OCI-LY7 (cell line): Measurements from ENCODE around the gene CYP2W1. TPM values are rescaled to one million over a fixed set of nuclear protein-coding genes. Genes with fewer than 3 reads are reported as not detected.
A peak's percentile ranks its signal among the peaks of the same experiment; 100 is the strongest.

Source experiments
- BruUV-seq: library from RNA; stranded (reverse); fragments of 400-500 nt; replicated peaks from 2 replicates; lab custom pipeline; 2021; lab: Mats Ljungman, UMichigan
- CTCF ChIA-PET: fragments of 300-600 bp; sonication (Branson Sonifier 250); formaldehyde crosslinking; loops from one replicate; lab custom pipeline; 2022; ENCODE audit warnings: antibody characterized with exemption; ENCODE audit not compliant: unreplicated experiment; lab: Charles Lee
- POLR2A ChIA-PET: fragments of 300-600 bp; sonication (Branson Sonifier 250); formaldehyde crosslinking; loops from one replicate; lab custom pipeline; 2022; ENCODE audit warnings: antibody characterized with exemption; lab: Charles Lee
- DNase-seq: peaks from one replicate; pipeline ENCODE4 v3.0.0-alpha.2; 2015; ENCODE audit warnings: low spot score
- H2AFZ ChIP-seq: fragments of 200-600 bp; sonication (generic), shearing (Covaris generic); 2 replicates; pipeline ENCODE4 v1.6.1; 2014; ENCODE audit warnings: mild to moderate bottlenecking, antibody characterized with exemption, low read length, moderate library complexity
- H3K27ac ChIP-seq: fragments of 200-600 bp; sonication (generic); 2 replicates; pipeline ENCODE4 v1.5.1; 2014; ENCODE audit warnings: mixed run types, low read depth, mild to moderate bottlenecking, moderate library complexity, low read length, inconsistent platforms; ENCODE audit not compliant: poor library complexity, severe bottlenecking
- H3K36me3 ChIP-seq: fragments of 200-600 bp; sonication (generic); 2 replicates; pipeline ENCODE4 v1.6.1; 2014; ENCODE audit warnings: mild to moderate bottlenecking, antibody characterized with exemption, low read length, moderate library complexity, mixed read lengths; ENCODE audit not compliant: insufficient read depth
- H3K4me1 ChIP-seq: fragments of 200-600 bp; sonication (generic); 2 replicates; pipeline ENCODE4 v1.5.1; 2014; ENCODE audit warnings: mild to moderate bottlenecking, low read length; ENCODE audit not compliant: insufficient read depth, poor library complexity, severe bottlenecking
- H3K4me2 ChIP-seq: fragments of 200-600 bp; sonication (generic); 2 replicates; pipeline ENCODE4 v1.6.1; 2014; ENCODE audit warnings: mild to moderate bottlenecking, low read length
- H3K4me3 ChIP-seq: fragments of 200-600 bp; sonication (generic); 2 replicates; pipeline ENCODE4 v1.5.1; 2014; ENCODE audit warnings: mild to moderate bottlenecking, low read depth, low read length; ENCODE audit not compliant: poor library complexity, severe bottlenecking
- H3K79me2 ChIP-seq: fragments of 200-600 bp; sonication (generic); 2 replicates; pipeline ENCODE4 v1.6.1; 2016; ENCODE audit warnings: low read depth, mild to moderate bottlenecking, low read length, moderate library complexity, mixed read lengths; ENCODE audit not compliant: insufficient read depth
- H3K9me2 ChIP-seq: fragments of 200-600 bp; sonication (generic); 2 replicates; pipeline ENCODE4 v1.6.1; 2016; ENCODE audit warnings: mild to moderate bottlenecking, low read length, mixed read lengths; ENCODE audit not compliant: insufficient read depth
- H3K9me3 ChIP-seq: fragments of 200-600 bp; sonication (generic); 2 replicates; pipeline ENCODE4 v1.6.1; 2014; ENCODE audit warnings: mild to moderate bottlenecking, mixed run types, low read length, mixed read lengths
- H4K20me1 ChIP-seq: fragments of 200-600 bp; sonication (generic); 2 replicates; pipeline ENCODE4 v1.6.1; 2014; ENCODE audit warnings: mild to moderate bottlenecking, antibody characterized with exemption, low read length, moderate library complexity, mixed read lengths; ENCODE audit not compliant: insufficient read depth
- CTCF ChIP-seq: fragments of 200-600 bp; sonication (generic); conservative IDR thresholded peaks from 2 replicates; pipeline ENCODE4 v1.5.1; 2014; ENCODE audit warnings: mild to moderate bottlenecking, antibody characterized with exemption, low read length, moderate library complexity, mixed read lengths
- EZH2phosphoT487 ChIP-seq: fragments of 200-600 bp; sonication (generic); IDR thresholded peaks from 2 replicates; pipeline ENCODE4 v1.6.1; 2018; ENCODE audit warnings: low read depth, borderline replicate concordance, mild to moderate bottlenecking, mixed run types, antibody characterized with exemption, low read length, moderate library complexity, mixed read lengths
- intact Hi-C: fragments of 100-400 bp; cut with micrococcal nuclease; formaldehyde crosslinking; loops from one replicate; pipeline ENCODE4 v1.10.0; 2022; ENCODE audit not compliant: unreplicated experiment
- total RNA-seq, 2 experiments: library from RNA; depleted of rRNA in 1 of 2; stranded (reverse); fragments of >200 nt in 1 of 2; shearing (Covaris generic) in 1 of 2; gene quantifications; 2 replicates each; pipeline ENCODE4 v1.2.3, GENCODE V29; 2014 to 2022

Gene CYP2W1
- total RNA-seq, 2 experiments from 2014 or later, result 1.3 TPM; not detected in 1

GRCh38 chr7:982511-983003 lies 424 bp upstream of the CYP2W1 start:
- H3K9me2 ChIP-seq, result no peaks in the 10 kb centered on the region
- no peaks in the 10 kb centered on the region for H3K79me2 ChIP-seq
- POLR2A ChIA-PET, result interaction anchor here (0.6 to 1.1 kb wide), 3 partner anchors 10 to 326 kb away, joined by 3 to 4 read pairs (median 3); no protein-coding TSS in a partner anchor
- no peaks in the 10 kb centered on the region for H3K36me3 ChIP-seq
- H3K4me1 ChIP-seq, result peaks cover 62% of the 10 kb centered on the region
- no TSS peak for BruUV-seq
- H4K20me1 ChIP-seq, result no peaks in the 10 kb centered on the region
- H3K9me3 ChIP-seq, result no peaks in the 10 kb centered on the region
- no peak for DNase-seq
- no peak overlapping the region for H3K4me3 ChIP-seq
- CTCF ChIA-PET, result interaction anchor here (0.5 to 1.5 kb wide), 2 partner anchors 10 to 239 kb away, joined by 3 to 5 read pairs; no protein-coding TSS in a partner anchor
- intact Hi-C loops, result no loop called here
- no peak for TF ChIP-seq CTCF
- TF ChIP-seq EZH2phosphoT487, result no peak
- H3K27ac ChIP-seq, result peak overlapping the region; percentile 93
- no peak overlapping the region for H2AFZ ChIP-seq
- H3K4me2 ChIP-seq, result no peak overlapping the region

DNA sequence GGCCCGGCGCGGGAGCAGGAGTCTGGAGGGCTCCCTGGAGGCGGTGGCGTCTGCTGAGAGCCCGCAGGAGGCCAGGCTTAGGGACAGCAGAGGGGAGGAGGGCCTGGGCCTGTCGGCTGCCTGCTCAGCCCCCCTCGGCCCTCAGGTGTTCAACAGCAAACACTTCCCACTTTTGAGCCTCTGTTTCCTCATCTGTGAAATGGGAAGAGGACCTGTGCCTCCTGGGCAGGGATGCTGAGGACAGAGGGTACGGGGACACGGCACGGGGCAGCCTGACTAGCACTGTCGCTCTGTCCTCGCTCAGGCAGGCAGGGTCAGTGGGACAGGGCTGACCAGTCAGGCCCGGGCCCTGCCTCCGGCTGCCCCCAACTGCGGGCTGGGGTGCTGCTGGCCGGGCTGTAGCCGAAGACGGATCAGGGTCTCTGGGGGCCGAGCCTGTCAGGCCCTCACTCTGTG lies 663 bp downstream of the CYP2W1 start:
- Histone ChIP-seq H2AFZ (no peak overlapping the region), H3K36me3 (no peaks in the 10 kb centered on the region), H3K4me3 (no peak overlapping the region), H3K9me2 (no peaks in the 10 kb centered on the region), H3K9me3 (no peaks in the 10 kb centered on the region), H3K27ac (no peak overlapping the region), H3K4me2 (no peak overlapping the region), H4K20me1 (no peaks in the 10 kb centered on the region), H3K79me2 (no peaks in the 10 kb centered on the region), H3K4me1 (peaks cover 59% of the 10 kb centered on the region)
- BruUV-seq, result no TSS peak
- TF ChIP-seq EZH2phosphoT487 (no peak), CTCF (no peak)
- intact Hi-C loops, result no loop called here
- ChIA-PET POLR2A (no interaction called here), CTCF (no interaction called here)
- no peak for DNase-seq

- Histone ChIP-seq H4K20me1 (no peaks in the 10 kb centered on the region), H3K9me3 (no peaks in the 10 kb centered on the region), H3K27ac (no peak overlapping the region), H3K4me1 (peaks cover 55% of the 10 kb centered on the region), H3K4me2 (no peak overlapping the region), H2AFZ (no peak overlapping the region), H3K9me2 (no peaks in the 10 kb centered on the region), H3K4me3 (no peak overlapping the region), H3K79me2 (no peaks in the 10 kb centered on the region), H3K36me3 (no peaks in the 10 kb centered on the region)
- ChIA-PET POLR2A (interaction anchor here (0.9 kb wide), 1 partner anchor 102 kb away, joined by 4 read pairs; no protein-coding TSS in a partner anchor), CTCF (no interaction called here)
- BruUV-seq, result no TSS peak
- no peak for DNase-seq
- no peak for TF ChIP-seq EZH2phosphoT487
- no peak for TF ChIP-seq CTCF
- intact Hi-C loops, result no loop called here
These were observed 1.6 kb downstream of the CYP2W1 start for GRCh38 chr7:984361-985126.
